GM23338 (cell line): ENCODE data around the gene PLCH2. TPM values are rescaled to one million over a fixed set of nuclear protein-coding genes. Genes with fewer than 3 reads are reported as not detected.

Experiments
- ATAC-seq: fragments of 200-7000 bp; cut with Tn5 transposase; 3 replicates; pipeline ENCODE4 v1.9.1; 2020
- DNase-seq: peaks from one replicate; pipeline ENCODE4 v3.0.0-alpha.2; 2015; ENCODE audit warnings: low spot score
- H2AFZ ChIP-seq: fragments of 200-600 bp; sonication (generic); 2 replicates; pipeline ENCODE4 v1.8.0; 2016; ENCODE audit warnings: antibody characterized with exemption, mild to moderate bottlenecking, moderate library complexity
- H3F3A ChIP-seq: fragments of 200-600 bp; sonication (generic); replicated peaks from 2 replicates; pipeline ENCODE4 v1.8.0; 2017; ENCODE audit warnings: antibody characterized with exemption, mixed run types, low read depth
- H3K27ac ChIP-seq: fragments of 200-600 bp; sonication (generic); 2 replicates; pipeline ENCODE4 v1.6.1; 2016; ENCODE audit warnings: low read depth
- H3K27me3 ChIP-seq: fragments of 200-600 bp; sonication (generic); 2 replicates; pipeline ENCODE4 v1.8.0; 2016; ENCODE audit warnings: mild to moderate bottlenecking, mixed run types, moderate library complexity; ENCODE audit not compliant: insufficient read depth
- H3K36me3 ChIP-seq: fragments of 200-600 bp; sonication (generic); 2 replicates; pipeline ENCODE4 v1.8.0; 2016; ENCODE audit warnings: mild to moderate bottlenecking; ENCODE audit not compliant: insufficient read depth
- H3K4me1 ChIP-seq: fragments of 200-600 bp; sonication (generic); 2 replicates; pipeline ENCODE4 v1.8.0; 2016; ENCODE audit warnings: mild to moderate bottlenecking, moderate library complexity; ENCODE audit not compliant: insufficient read depth
- H3K4me2 ChIP-seq: fragments of 200-600 bp; sonication (generic); 2 replicates; pipeline ENCODE4 v1.7.1; 2017; ENCODE audit warnings: mixed run types
- H3K4me3 ChIP-seq: fragments of 200-600 bp; sonication (generic); 2 replicates; pipeline ENCODE4 v1.6.1; 2016; ENCODE audit warnings: mixed run types
- H3K79me2 ChIP-seq: fragments of 200-600 bp; sonication (generic); replicated peaks from 2 replicates; pipeline ENCODE4 v1.8.0; 2017; ENCODE audit warnings: mild to moderate bottlenecking; ENCODE audit not compliant: insufficient read depth
- H3K9me2 ChIP-seq: fragments of 200-600 bp; sonication (generic); 2 replicates; pipeline ENCODE4 v1.8.0; 2017; ENCODE audit not compliant: insufficient read depth
- H4K20me1 ChIP-seq: fragments of 200-600 bp; sonication (generic); replicated peaks from 2 replicates; pipeline ENCODE4 v1.8.0; 2017; ENCODE audit warnings: mild to moderate bottlenecking; ENCODE audit not compliant: insufficient read depth
- H3K27ac Mint-ChIP-seq: 2 replicates; pipeline ENCODE4 v1.8.0; 2020; ENCODE audit warnings: inconsistent platforms, mild to moderate bottlenecking, moderate library complexity, mixed read lengths
- H3K27me3 Mint-ChIP-seq: 3 replicates; pipeline ENCODE4 v1.8.0; 2022; ENCODE audit warnings: low read depth, mild to moderate bottlenecking, moderate library complexity, mixed read lengths, inconsistent platforms; ENCODE audit not compliant: insufficient read depth, poor library complexity
- H3K36me3 Mint-ChIP-seq: 3 replicates; pipeline ENCODE4 v1.8.0; 2021; ENCODE audit warnings: low read depth, mild to moderate bottlenecking, inconsistent platforms, moderate library complexity, mixed read lengths
- H3K4me1 Mint-ChIP-seq: 3 replicates; pipeline ENCODE4 v1.8.0; 2020; ENCODE audit warnings: mild to moderate bottlenecking, inconsistent platforms, mixed read lengths
- H3K4me3 Mint-ChIP-seq: 3 replicates; pipeline ENCODE4 v1.8.0; 2021; ENCODE audit warnings: moderate library complexity, mild to moderate bottlenecking, inconsistent platforms, mixed read lengths
- H3K9me3 Mint-ChIP-seq: 3 replicates; pipeline ENCODE4 v1.8.0; 2020; ENCODE audit warnings: moderate library complexity, mild to moderate bottlenecking, inconsistent platforms, mixed read lengths
- CREB1 ChIP-seq: fragments of 250-450 bp; sonication (Bioruptor Pico); IDR thresholded peaks from 2 replicates; pipeline ENCODE4 v1.5.0; 2020; ENCODE audit warnings: low read depth, mild to moderate bottlenecking, moderate library complexity
- CTCF ChIP-seq, 2 experiments: fragments of 200-600 bp in 1 of 2; sonication (generic) in 1 of 2; conservative IDR thresholded peaks; 2 replicates each; pipeline versions ENCODE4 v1.5.1 to v1.6.1; 2016 to 2017; ENCODE audit warnings: antibody characterized with exemption in 2 of 2, low read depth in 2 of 2, mild to moderate bottlenecking in 2 of 2, moderate library complexity in 1 of 2
- EZH2 ChIP-seq: fragments of 200-600 bp; sonication (generic); IDR thresholded peaks from one replicate; pipeline ENCODE4 v1.8.0; 2017; ENCODE audit warnings: antibody characterized with exemption, mild to moderate bottlenecking, low read depth; ENCODE audit not compliant: unreplicated experiment
- EZH2phosphoT487 ChIP-seq: fragments of 200-600 bp; sonication (generic); IDR thresholded peaks from one replicate; pipeline ENCODE4 v1.8.1; 2018; ENCODE audit warnings: antibody characterized with exemption; ENCODE audit not compliant: unreplicated experiment
- JUNB ChIP-seq: IDR thresholded peaks from one replicate; pipeline ENCODE4 v1.6.1; 2016; ENCODE audit warnings: antibody characterized with exemption; ENCODE audit not compliant: unreplicated experiment
- NANOG ChIP-seq: IDR thresholded peaks from 2 replicates; pipeline ENCODE4 v1.6.1; 2016; ENCODE audit warnings: antibody characterized with exemption, borderline replicate concordance
- POLR2AphosphoS5 ChIP-seq: IDR thresholded peaks from 2 replicates; pipeline ENCODE4 v1.6.1; 2016; ENCODE audit warnings: antibody characterized with exemption, low read depth
- REST ChIP-seq: IDR thresholded peaks from one replicate; pipeline ENCODE4 v1.6.1; 2018; ENCODE audit warnings: antibody characterized with exemption; ENCODE audit not compliant: unreplicated experiment
- STAT1 ChIP-seq: IDR thresholded peaks from one replicate; pipeline ENCODE4 v1.6.1; 2016; ENCODE audit warnings: antibody characterized with exemption; ENCODE audit not compliant: unreplicated experiment
- ZNF114 ChIP-seq: fragments of 250-450 bp; sonication (Bioruptor Pico); IDR thresholded peaks from 2 replicates; pipeline ENCODE4 v1.5.0; 2020; ENCODE audit warnings: mild to moderate bottlenecking, moderate library complexity
- ZNF331 ChIP-seq: fragments of 250-450 bp; sonication (Bioruptor Pico); IDR thresholded peaks from 2 replicates; pipeline ENCODE4 v1.5.0; 2020; ENCODE audit warnings: low read depth, mild to moderate bottlenecking, moderate library complexity
- polyA plus RNA-seq: library from polyadenylated mRNA; unstranded; fragments of >200 nt; fragmentation: Nextera tagmentation; extraction: Ambion mirVana; gene quantifications from 2 replicates; pipeline ENCODE4 v1.2.1, GENCODE V29; 2016
- total RNA-seq: library from RNA; depleted of rRNA; stranded (reverse); fragments of >200 nt; shearing (Covaris generic); gene quantifications from 2 replicates; pipeline ENCODE4 v1.2.3, GENCODE V29; 2014
- TF ChIP-seq, protein P1 (sequence below): IDR thresholded peaks from 2 replicates; pipeline ENCODE4 v1.6.1; 2016; ENCODE audit warnings: antibody characterized with exemption
- TF ChIP-seq, protein P2 (sequence below): fragments of 250-450 bp; sonication (Bioruptor Pico); IDR thresholded peaks from 2 replicates; pipeline ENCODE4 v1.5.0; 2020; ENCODE audit warnings: mild to moderate bottlenecking, moderate library complexity

PLCH2 gene
- total and polyA plus RNA-seq, 2 experiments from 2014 or later = 0.31 TPM; not detected in 1

DNA sequence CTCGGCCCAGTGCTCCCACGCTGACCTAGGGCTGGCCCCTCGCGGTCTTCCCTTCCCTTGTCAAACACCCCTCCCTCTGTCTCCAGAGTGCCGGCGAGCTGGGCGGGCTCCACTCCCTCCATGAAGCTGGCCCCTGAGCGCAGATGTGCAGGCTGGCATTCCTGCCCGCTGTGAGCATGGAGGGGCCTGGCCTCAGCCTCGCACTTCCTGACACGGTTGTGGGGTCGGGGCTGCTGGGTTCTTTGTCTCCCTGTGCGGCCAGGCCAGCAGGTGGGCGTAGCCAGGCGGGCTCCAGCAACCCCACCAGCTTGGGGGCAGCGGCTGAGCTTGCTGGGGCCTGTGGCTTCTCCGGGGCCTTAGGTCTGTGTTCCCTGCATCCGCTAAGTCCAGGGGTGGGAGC is 49.5 kb upstream of the PLCH2 start:
- H3K27ac Mint-ChIP-seq = no peak overlapping the region
- Histone ChIP-seq H3K79me2 (no peaks in the 10 kb centered on the region), H3K4me2 (no peak overlapping the region), H3K4me3 (no peak overlapping the region), H4K20me1 (no peaks in the 10 kb centered on the region), H3K36me3 (no peaks in the 10 kb centered on the region), H3F3A (no peaks in the 10 kb centered on the region), H3K27ac (no peak overlapping the region), H3K27me3 (no peaks in the 10 kb centered on the region), H3K4me1 (no peaks in the 10 kb centered on the region), H2AFZ (no peak overlapping the region), H3K9me2 (no peaks in the 10 kb centered on the region)
- H3K4me3 Mint-ChIP-seq = no peak overlapping the region
- ATAC-seq = peak; percentile 28; the same call in 2 of the 3 replicates
- peaks cover 10% of the 10 kb centered on the region for H3K27me3 Mint-ChIP-seq
- TF ChIP-seq ZNF114 (CRISPR knock-in tag) (no peak), EZH2 (no peak), REST (no peak), POLR2AphosphoS5 (no peak), JUNB (no peak), CREB1 (CRISPR knock-in tag) (no peak), CTCF (conservative IDR thresholded peaks at IDR 0.05; ENCODE audit: low read depth in 2 of 2) (no peak), EZH2phosphoT487 (no peak), NANOG (no peak), STAT1 (no peak), ZNF331 (CRISPR knock-in tag) (no peak)
- TF ChIP-seq, protein P1, sequence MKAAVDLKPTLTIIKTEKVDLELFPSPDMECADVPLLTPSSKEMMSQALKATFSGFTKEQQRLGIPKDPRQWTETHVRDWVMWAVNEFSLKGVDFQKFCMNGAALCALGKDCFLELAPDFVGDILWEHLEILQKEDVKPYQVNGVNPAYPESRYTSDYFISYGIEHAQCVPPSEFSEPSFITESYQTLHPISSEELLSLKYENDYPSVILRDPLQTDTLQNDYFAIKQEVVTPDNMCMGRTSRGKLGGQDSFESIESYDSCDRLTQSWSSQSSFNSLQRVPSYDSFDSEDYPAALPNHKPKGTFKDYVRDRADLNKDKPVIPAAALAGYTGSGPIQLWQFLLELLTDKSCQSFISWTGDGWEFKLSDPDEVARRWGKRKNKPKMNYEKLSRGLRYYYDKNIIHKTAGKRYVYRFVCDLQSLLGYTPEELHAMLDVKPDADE = no peak
- TF ChIP-seq, protein P2, sequence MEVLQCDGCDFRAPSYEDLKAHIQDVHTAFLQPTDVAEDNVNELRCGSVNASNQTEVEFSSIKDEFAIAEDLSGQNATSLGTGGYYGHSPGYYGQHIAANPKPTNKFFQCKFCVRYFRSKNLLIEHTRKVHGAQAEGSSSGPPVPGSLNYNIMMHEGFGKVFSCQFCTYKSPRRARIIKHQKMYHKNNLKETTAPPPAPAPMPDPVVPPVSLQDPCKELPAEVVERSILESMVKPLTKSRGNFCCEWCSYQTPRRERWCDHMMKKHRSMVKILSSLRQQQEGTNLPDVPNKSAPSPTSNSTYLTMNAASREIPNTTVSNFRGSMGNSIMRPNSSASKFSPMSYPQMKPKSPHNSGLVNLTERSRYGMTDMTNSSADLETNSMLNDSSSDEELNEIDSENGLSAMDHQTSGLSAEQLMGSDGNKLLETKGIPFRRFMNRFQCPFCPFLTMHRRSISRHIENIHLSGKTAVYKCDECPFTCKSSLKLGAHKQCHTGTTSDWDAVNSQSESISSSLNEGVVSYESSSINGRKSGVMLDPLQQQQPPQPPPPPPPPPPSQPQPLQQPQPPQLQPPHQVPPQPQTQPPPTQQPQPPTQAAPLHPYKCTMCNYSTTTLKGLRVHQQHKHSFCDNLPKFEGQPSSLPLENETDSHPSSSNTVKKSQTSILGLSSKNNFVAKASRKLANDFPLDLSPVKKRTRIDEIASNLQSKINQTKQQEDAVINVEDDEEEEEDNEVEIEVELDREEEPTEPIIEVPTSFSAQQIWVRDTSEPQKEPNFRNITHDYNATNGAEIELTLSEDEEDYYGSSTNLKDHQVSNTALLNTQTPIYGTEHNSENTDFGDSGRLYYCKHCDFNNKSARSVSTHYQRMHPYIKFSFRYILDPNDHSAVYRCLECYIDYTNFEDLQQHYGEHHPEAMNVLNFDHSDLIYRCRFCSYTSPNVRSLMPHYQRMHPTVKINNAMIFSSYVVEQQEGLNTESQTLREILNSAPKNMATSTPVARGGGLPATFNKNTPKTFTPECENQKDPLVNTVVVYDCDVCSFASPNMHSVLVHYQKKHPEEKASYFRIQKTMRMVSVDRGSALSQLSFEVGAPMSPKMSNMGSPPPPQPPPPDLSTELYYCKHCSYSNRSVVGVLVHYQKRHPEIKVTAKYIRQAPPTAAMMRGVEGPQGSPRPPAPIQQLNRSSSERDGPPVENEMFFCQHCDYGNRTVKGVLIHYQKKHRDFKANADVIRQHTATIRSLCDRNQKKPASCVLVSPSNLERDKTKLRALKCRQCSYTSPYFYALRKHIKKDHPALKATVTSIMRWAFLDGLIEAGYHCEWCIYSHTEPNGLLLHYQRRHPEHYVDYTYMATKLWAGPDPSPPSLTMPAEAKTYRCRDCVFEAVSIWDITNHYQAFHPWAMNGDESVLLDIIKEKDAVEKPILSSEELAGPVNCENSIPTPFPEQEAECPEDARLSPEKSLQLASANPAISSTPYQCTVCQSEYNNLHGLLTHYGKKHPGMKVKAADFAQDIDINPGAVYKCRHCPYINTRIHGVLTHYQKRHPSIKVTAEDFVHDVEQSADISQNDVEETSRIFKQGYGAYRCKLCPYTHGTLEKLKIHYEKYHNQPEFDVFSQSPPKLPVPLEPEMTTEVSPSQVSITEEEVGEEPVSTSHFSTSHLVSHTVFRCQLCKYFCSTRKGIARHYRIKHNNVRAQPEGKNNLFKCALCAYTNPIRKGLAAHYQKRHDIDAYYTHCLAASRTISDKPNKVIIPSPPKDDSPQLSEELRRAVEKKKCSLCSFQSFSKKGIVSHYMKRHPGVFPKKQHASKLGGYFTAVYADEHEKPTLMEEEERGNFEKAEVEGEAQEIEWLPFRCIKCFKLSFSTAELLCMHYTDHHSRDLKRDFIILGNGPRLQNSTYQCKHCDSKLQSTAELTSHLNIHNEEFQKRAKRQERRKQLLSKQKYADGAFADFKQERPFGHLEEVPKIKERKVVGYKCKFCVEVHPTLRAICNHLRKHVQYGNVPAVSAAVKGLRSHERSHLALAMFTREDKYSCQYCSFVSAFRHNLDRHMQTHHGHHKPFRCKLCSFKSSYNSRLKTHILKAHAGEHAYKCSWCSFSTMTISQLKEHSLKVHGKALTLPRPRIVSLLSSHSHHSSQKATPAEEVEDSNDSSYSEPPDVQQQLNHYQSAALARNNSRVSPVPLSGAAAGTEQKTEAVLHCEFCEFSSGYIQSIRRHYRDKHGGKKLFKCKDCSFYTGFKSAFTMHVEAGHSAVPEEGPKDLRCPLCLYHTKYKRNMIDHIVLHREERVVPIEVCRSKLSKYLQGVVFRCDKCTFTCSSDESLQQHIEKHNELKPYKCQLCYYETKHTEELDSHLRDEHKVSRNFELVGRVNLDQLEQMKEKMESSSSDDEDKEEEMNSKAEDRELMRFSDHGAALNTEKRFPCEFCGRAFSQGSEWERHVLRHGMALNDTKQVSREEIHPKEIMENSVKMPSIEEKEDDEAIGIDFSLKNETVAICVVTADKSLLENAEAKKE (CRISPR knock-in tag) = no peak
- no peaks in the 10 kb centered on the region for H3K4me1 Mint-ChIP-seq
- no peaks in the 10 kb centered on the region for H3K36me3 Mint-ChIP-seq
- peaks cover 16% of the 10 kb centered on the region; the same call in 2 of the 3 replicates for H3K9me3 Mint-ChIP-seq
- DNase-seq = no peak
